ENCODE results near the gene KIAA1217. TPM values are rescaled to one million over a fixed set of nuclear protein-coding genes. Genes with fewer than 3 reads are reported as not detected.

Gene KIAA1217
- total RNA-seq, 2 donors from 2014 or later = 92.5 to 188 TPM

GRCh38 chr10:24168258-24169170, 40.4 kb upstream of the KIAA1217 start:
- Histone ChIP-seq H3K4me1 (replicated peaks) (no peaks in the 10 kb centered on the region), H3K4me3 (no peak overlapping the region), H3K27me3 (replicated peaks; ENCODE audit: insufficient read depth) (no peaks in the 10 kb centered on the region), H3K9me3 (no peaks in the 10 kb centered on the region), H3K27ac (peak overlapping the region; percentile 2 to 10), H3K36me3 (no peaks in the 10 kb centered on the region)
- TF ChIP-seq POLR2AphosphoS5 (IDR thresholded peaks at IDR 0.05) (no peak), CTCF (IDR thresholded peaks at IDR 0.05) (no peak), POLR2A (IDR thresholded peaks at IDR 0.05) (no peak)
- intact Hi-C loops (cut with DNase I) = no loop called here
- DNase-seq (ENCODE audit: low spot score) = peak; percentile 10
- 5% methylated on average over 5 of the region's 5 CpGs for WGBS

DNA sequence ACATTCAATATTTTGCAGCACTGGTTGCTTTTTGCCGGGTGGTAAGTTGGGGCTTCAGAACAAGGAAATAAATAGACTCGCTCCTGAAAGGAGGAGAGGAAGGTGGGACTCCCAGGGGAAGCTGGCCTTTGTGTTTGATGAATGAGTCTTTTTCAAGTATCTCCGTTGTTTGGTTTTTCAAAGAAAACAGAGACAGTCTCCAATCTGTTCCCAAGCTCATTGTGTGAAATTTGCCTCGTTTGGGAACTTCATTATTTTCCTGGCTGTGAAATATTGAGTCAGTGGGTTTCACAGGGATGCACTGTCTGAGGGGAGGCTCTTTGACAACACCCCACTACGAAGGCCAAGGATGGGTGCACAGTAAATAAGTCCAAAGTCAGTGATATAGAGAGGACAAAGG, 38.7 kb upstream of the KIAA1217 start:
- no peak for TF ChIP-seq POLR2A (IDR thresholded peaks at IDR 0.05)
- no peak for TF ChIP-seq POLR2AphosphoS5 (IDR thresholded peaks at IDR 0.05)
- no peak for TF ChIP-seq CTCF (IDR thresholded peaks at IDR 0.05)
- intact Hi-C loops (cut with DNase I) = no loop called here
- Histone ChIP-seq H3K27me3 (replicated peaks; ENCODE audit: insufficient read depth) (no peaks in the 10 kb centered on the region), H3K36me3 (no peaks in the 10 kb centered on the region), H3K27ac (no peak overlapping the region), H3K4me3 (no peak overlapping the region), H3K9me3 (no peaks in the 10 kb centered on the region), H3K4me1 (replicated peaks) (no peaks in the 10 kb centered on the region)
- no peak for DNase-seq (ENCODE audit: low spot score)
- WGBS = 88% methylated on average over 5 of the region's 5 CpGs

GRCh38 chr10:24172909-24173308, 36.0 kb upstream of the KIAA1217 start:
- no peaks in the 10 kb centered on the region for H3K27me3 ChIP-seq (replicated peaks; ENCODE audit: insufficient read depth)
- H3K4me1 ChIP-seq (replicated peaks) = no peaks in the 10 kb centered on the region
- no peaks in the 10 kb centered on the region for H3K36me3 ChIP-seq
- 91% methylated on average over 3 of the region's 3 CpGs for WGBS
- intact Hi-C loops (cut with DNase I) = no loop called here
- TF ChIP-seq CTCF (IDR thresholded peaks at IDR 0.05) = no peak
- TF ChIP-seq POLR2A (IDR thresholded peaks at IDR 0.05) = no peak
- no peak for TF ChIP-seq POLR2AphosphoS5 (IDR thresholded peaks at IDR 0.05)
- no peak overlapping the region for H3K4me3 ChIP-seq
- no peak for DNase-seq (ENCODE audit: low spot score)
- H3K9me3 ChIP-seq = no peaks in the 10 kb centered on the region
- H3K27ac ChIP-seq = no peak overlapping the region

DNA sequence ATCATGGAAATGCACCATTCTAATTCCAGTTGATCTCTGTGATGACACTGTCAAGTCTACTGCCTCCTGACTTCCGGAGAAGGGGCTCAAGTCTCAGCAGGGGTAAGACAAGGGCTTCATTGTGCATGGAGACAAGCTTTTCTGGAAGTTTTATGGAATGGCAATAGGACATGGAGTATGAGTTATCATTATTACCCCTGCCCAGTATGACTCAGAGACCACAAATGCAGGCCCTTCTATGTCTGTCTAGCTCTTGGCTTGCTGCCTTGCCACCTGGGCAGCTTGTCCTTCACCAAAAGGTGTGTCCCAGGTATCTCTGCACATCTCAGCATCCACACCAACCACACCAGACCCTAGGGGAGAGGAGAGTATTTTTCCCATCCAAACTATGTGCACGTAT, 34.9 kb upstream of the KIAA1217 start:
- Histone ChIP-seq H3K36me3 (no peaks in the 10 kb centered on the region), H3K27me3 (replicated peaks; ENCODE audit: insufficient read depth) (no peaks in the 10 kb centered on the region), H3K4me3 (no peak overlapping the region), H3K4me1 (replicated peaks) (no peaks in the 10 kb centered on the region), H3K9me3 (no peaks in the 10 kb centered on the region), H3K27ac (no peak overlapping the region)
- DNase-seq (ENCODE audit: low spot score) = no peak
- TF ChIP-seq POLR2A (IDR thresholded peaks at IDR 0.05) = no peak
- no peak for TF ChIP-seq POLR2AphosphoS5 (IDR thresholded peaks at IDR 0.05)
- no peak for TF ChIP-seq CTCF (IDR thresholded peaks at IDR 0.05)
- intact Hi-C loops (cut with DNase I) = no loop called here
- WGBS = 73% methylated on average over 2 of the region's 2 CpGs

DNA sequence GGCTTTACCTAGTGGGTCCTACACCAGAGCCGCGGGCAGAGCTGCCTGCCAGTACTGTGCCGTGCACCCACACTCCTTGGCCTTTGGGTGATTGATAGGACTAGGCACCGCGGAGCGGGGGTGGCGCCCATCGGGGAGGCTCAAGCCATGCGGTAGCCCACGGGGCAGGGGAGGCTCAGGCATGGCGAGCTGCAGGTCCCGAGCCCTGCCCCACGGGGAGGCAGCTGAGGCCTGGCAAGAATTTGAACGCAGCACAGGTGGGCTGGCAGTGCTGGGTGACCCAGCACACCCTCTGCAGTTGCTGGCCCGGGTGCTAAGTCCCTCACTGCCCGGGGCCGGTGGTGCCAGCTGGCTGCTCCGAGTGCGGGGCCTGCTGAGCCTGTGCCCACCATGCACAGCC, 32.3 kb upstream of the KIAA1217 start:
- Histone ChIP-seq H3K27me3 (replicated peaks; ENCODE audit: insufficient read depth) (no peaks in the 10 kb centered on the region), H3K36me3 (no peaks in the 10 kb centered on the region), H3K27ac (no peak overlapping the region), H3K4me3 (no peak overlapping the region), H3K4me1 (replicated peaks) (no peaks in the 10 kb centered on the region), H3K9me3 (no peaks in the 10 kb centered on the region)
- intact Hi-C loops (cut with DNase I) = no loop called here
- 93% methylated on average over 17 of the region's 19 CpGs for WGBS
- TF ChIP-seq POLR2A (IDR thresholded peaks at IDR 0.05) (no peak), CTCF (IDR thresholded peaks at IDR 0.05) (no peak), POLR2AphosphoS5 (IDR thresholded peaks at IDR 0.05) (no peak)
- no peak for DNase-seq (ENCODE audit: low spot score)

All from prostate gland (tissue), 2 donors.